A549 (cell line): ENCODE data around the gene MPHOSPH9. TPM values are rescaled to one million over a fixed set of nuclear protein-coding genes. Genes with fewer than 3 reads are reported as not detected.

ENCODE experiments used
- ATAC-seq, 2 experiments: fragments of 200-7000 bp in 1 of 2; fragments of >200 bp in 1 of 2; cut with Nextera tagmentation in 1 of 2; cut with Tn5 transposase in 1 of 2; 3 replicates each; pipeline versions ENCODE4 v1.8.0 to v1.9.1; 2018 to 2020; ENCODE audit warnings: mild to moderate bottlenecking in 1 of 2, moderate library complexity in 1 of 2
- CTCF ChIA-PET: fragments of 300-600 bp; sonication (Branson Sonifier 250); formaldehyde crosslinking; extraction: SDS; loops from one replicate; lab custom pipeline; 2021; ENCODE audit warnings: antibody characterized with exemption, inconsistent platforms; lab: Yijun Ruan, JAX
- POLR2A ChIA-PET: fragments of 350-600 bp; formaldehyde crosslinking; extraction: SDS; loops from one replicate; lab custom pipeline; 2021; ENCODE audit warnings: antibody characterized with exemption, inconsistent platforms; lab: Yijun Ruan, JAX
- DNase-seq, 2 experiments: peaks; one replicate each; pipeline versions ENCODE4 v3.0.0 to v3.0.0-alpha.2; 2011 to 2016; ENCODE audit warnings: low read depth in 1 of 2, low spot score in 1 of 2
- FAIRE-seq: peaks from 2 replicates; lab custom pipeline; 2011; peaks lifted over from hg19 to GRCh38; lab: Jason Lieb, UNC
- H3K27ac ChIP-seq, 2 experiments: fragments of >200 bp; sonication (Bioruptor Twin); formaldehyde crosslinking; 3 replicates each; pipeline ENCODE4 v1.5.1; 2016 to 2017
- H3K4me1 ChIP-seq: fragments of >200 bp; sonication (Bioruptor Twin); formaldehyde crosslinking; 3 replicates; pipeline ENCODE4 v1.6.1; 2016
- H3K4me2 ChIP-seq: fragments of >200 bp; sonication (Bioruptor Twin); formaldehyde crosslinking; 3 replicates; pipeline ENCODE4 v1.6.1; 2016
- H3K4me3 ChIP-seq: fragments of >200 bp; sonication (Bioruptor Twin); formaldehyde crosslinking; 3 replicates; pipeline ENCODE4 v1.5.1; 2016
- H3K9me3 ChIP-seq: fragments of >200 bp; sonication (Bioruptor Twin); formaldehyde crosslinking; 3 replicates; pipeline ENCODE4 v1.6.1; 2016
- BCL3 ChIP-seq: fragments of >200 bp; sonication (Bioruptor Twin); formaldehyde crosslinking; IDR thresholded peaks from 3 replicates; pipeline ENCODE4 v1.6.1; 2016
- BHLHE40 ChIP-seq: IDR thresholded peaks from 2 replicates; pipeline ENCODE4 v1.6.1; 2012; ENCODE audit warnings: low read depth, low read length, inconsistent platforms
- CBX2 ChIP-seq: fragments of 200-600 bp; sonication (generic); IDR thresholded peaks from 2 replicates; pipeline ENCODE4 v1.6.1; 2016; ENCODE audit warnings: low read depth, mild to moderate bottlenecking, borderline replicate concordance
- CBX8 ChIP-seq: fragments of 200-600 bp; sonication (generic); IDR thresholded peaks from 2 replicates; pipeline ENCODE4 v1.6.1; 2016
- CEBPB ChIP-seq, 2 experiments: fragments of >200 bp in 1 of 2; sonication (Bioruptor Twin) in 1 of 2; formaldehyde crosslinking in 1 of 2; IDR thresholded peaks; 2 replicates each; pipeline ENCODE4 v1.6.1; 2012 to 2016
- CHD2 ChIP-seq: fragments of 150-350 bp; IDR thresholded peaks from 2 replicates; pipeline ENCODE4 v1.6.1; 2014; ENCODE audit warnings: low read length; ENCODE audit not compliant: partially characterized antibody
- CTCF ChIP-seq: fragments of >200 bp; sonication (Bioruptor Twin); formaldehyde crosslinking; IDR thresholded peaks from 3 replicates; pipeline ENCODE4 v1.5.1; 2016
- E2F6 ChIP-seq: IDR thresholded peaks from 2 replicates; pipeline ENCODE4 v1.6.1; 2012; ENCODE audit warnings: low read depth, borderline replicate concordance
- EP300 ChIP-seq, 2 experiments: fragments of >200 bp; sonication (Bioruptor Twin); formaldehyde crosslinking; IDR thresholded peaks; 2 replicates in 1 of 2; 3 replicates in 1 of 2; pipeline ENCODE4 v1.6.1; 2016 to 2017
- FOSB ChIP-seq: fragments of 250-450 bp; sonication (Bioruptor Pico); IDR thresholded peaks from 2 replicates; pipeline ENCODE4 v1.5.0; 2020; ENCODE audit warnings: mild to moderate bottlenecking, moderate library complexity
- FOXS1 ChIP-seq: fragments of 250-450 bp; sonication (Bioruptor Pico); IDR thresholded peaks from 2 replicates; pipeline ENCODE4 v1.5.0; 2020; ENCODE audit warnings: mild to moderate bottlenecking, moderate library complexity
- GATA3 ChIP-seq: IDR thresholded peaks from 2 replicates; pipeline ENCODE4 v1.6.1; 2012; ENCODE audit warnings: borderline replicate concordance
- HES2 ChIP-seq: fragments of >200 bp; sonication (Bioruptor Twin); formaldehyde crosslinking; IDR thresholded peaks from 2 replicates; pipeline ENCODE4 v1.6.1; 2016
- HEYL ChIP-seq: fragments of 250-450 bp; sonication (Bioruptor Pico); IDR thresholded peaks from 2 replicates; pipeline ENCODE4 v1.8.0; 2021; ENCODE audit warnings: mild to moderate bottlenecking, moderate library complexity
- HOXB5 ChIP-seq: fragments of 250-450 bp; sonication (Bioruptor Pico); IDR thresholded peaks from 2 replicates; pipeline ENCODE4 v1.5.0; 2020; ENCODE audit warnings: mild to moderate bottlenecking, moderate library complexity
- JUN ChIP-seq, 2 experiments: fragments of >200 bp; sonication (Bioruptor Twin); formaldehyde crosslinking; IDR thresholded peaks; 2 replicates in 1 of 2; 3 replicates in 1 of 2; pipeline ENCODE4 v1.6.1; 2016 to 2017
- KDM1A ChIP-seq: fragments of 200-600 bp; sonication (generic); IDR thresholded peaks from 2 replicates; pipeline ENCODE4 v1.6.1; 2016; ENCODE audit warnings: low read depth, mild to moderate bottlenecking
- KDM5A ChIP-seq: fragments of 200-600 bp; sonication (generic); IDR thresholded peaks from 2 replicates; pipeline ENCODE4 v1.6.1; 2016; ENCODE audit warnings: antibody characterized with exemption, mild to moderate bottlenecking
- MAX ChIP-seq: IDR thresholded peaks from 2 replicates; pipeline ENCODE4 v1.6.1; 2012
- MYC ChIP-seq: IDR thresholded peaks from 2 replicates; pipeline ENCODE4 v1.6.1; 2012; ENCODE audit warnings: mild to moderate bottlenecking, inconsistent platforms, low read length, improper control_type of control experiment, borderline replicate concordance
- PHF8 ChIP-seq: fragments of 200-600 bp; sonication (generic); IDR thresholded peaks from 2 replicates; pipeline ENCODE4 v1.6.1; 2016; ENCODE audit warnings: low read depth, mild to moderate bottlenecking, antibody characterized with exemption, moderate library complexity, borderline replicate concordance
- POLR2AphosphoS2 ChIP-seq: conservative IDR thresholded peaks from 2 replicates; pipeline ENCODE4 v1.6.1; 2012; ENCODE audit warnings: low read length, improper control_type of control experiment, inconsistent platforms
- RAD21 ChIP-seq, 2 experiments: fragments of >200 bp in 1 of 2; sonication (Bioruptor Twin) in 1 of 2; formaldehyde crosslinking in 1 of 2; IDR thresholded peaks in 1 of 2; conservative IDR thresholded peaks in 1 of 2; 2 replicates in 1 of 2; 3 replicates in 1 of 2; pipeline ENCODE4 v1.6.1; 2012 to 2018; ENCODE audit warnings: inconsistent platforms in 1 of 2
- REST ChIP-seq: fragments of 200-600 bp; sonication (generic); IDR thresholded peaks from 2 replicates; pipeline ENCODE4 v1.6.1; 2016; ENCODE audit warnings: antibody characterized with exemption, mild to moderate bottlenecking, moderate library complexity
- RNF2 ChIP-seq: fragments of 200-600 bp; sonication (generic); IDR thresholded peaks from 2 replicates; pipeline ENCODE4 v1.6.1; 2016; ENCODE audit warnings: low read depth, mild to moderate bottlenecking, antibody characterized with exemption, moderate library complexity, borderline replicate concordance
- SMC3 ChIP-seq: fragments of >200 bp; sonication (Bioruptor Twin); formaldehyde crosslinking; IDR thresholded peaks from 3 replicates; pipeline ENCODE4 v1.6.1; 2018; ENCODE audit warnings: inconsistent platforms
- USF2 ChIP-seq: fragments of 450-650 bp; IDR thresholded peaks from 2 replicates; pipeline ENCODE4 v1.6.1; 2014; ENCODE audit warnings: antibody characterized with exemption
- ZC3H11A ChIP-seq: fragments of 450-650 bp; IDR thresholded peaks from 2 replicates; pipeline ENCODE4 v1.6.1; 2014; ENCODE audit warnings: antibody characterized with exemption, mild to moderate bottlenecking
- WGBS: methylation state at CpG from one replicate; pipeline ENCODE4 v1.1.6; 2017; ENCODE audit errors: missing lambda C conversion rate; 5-methylcytosine and 5-hydroxymethylcytosine counted together
- polyA plus RNA-seq, 4 experiments: library from polyadenylated mRNA; depleted of rRNA in 3 of 4; stranded (reverse); fragments of >200 nt; fragmentation: RNase III in 1 of 4; extraction: RNeasy Plus Mini Kit Qiagen cat#74134 plus additional on column Dnase treatment in 1 of 4; gene quantifications; 2 replicates in 3 of 4; 3 replicates in 1 of 4; pipeline ENCODE4 v1.2.3, GENCODE V29; 2011 to 2017

Gene MPHOSPH9
- polyA plus RNA-seq, 2 of the 4 experiments (the other 2 are of a cell fraction): 31.0 to 74.9 TPM

- no peak overlapping the region for H3K4me3 ChIP-seq
- no peak for FAIRE-seq
- no peaks in the 10 kb centered on the region for H3K9me3 ChIP-seq
- H3K4me1 ChIP-seq: peaks cover 8% of the 10 kb centered on the region; the same call in 2 of the 3 replicates
- no peak overlapping the region for H3K4me2 ChIP-seq
- TF ChIP-seq PHF8 (no peak), CBX8 (no peak), CEBPB (IDR thresholded peaks at IDR 0.05) (no peak), JUN (IDR thresholded peaks at IDR 0.05) (no peak), E2F6 (no peak), RNF2 (no peak), SMC3 (no peak), MAX (no peak), GATA3 (no peak), BHLHE40 (no peak), BCL3 (no peak), CBX2 (no peak), KDM5A (no peak), CTCF (no peak), RAD21 (conservative IDR thresholded peaks at IDR 0.05 in 1 of 2, IDR thresholded peaks at IDR 0.05 in 1 of 2) (no peak), HOXB5 (CRISPR knock-in tag) (no peak), POLR2AphosphoS2 (no peak), CHD2 (no peak)
- TF ChIP-seq, all 56 proteins: peak for 0
- no peak overlapping the region for H3K27ac ChIP-seq
- ATAC-seq (peak in 1 of 2 experiments; percentile 19; a peak in 1 of 6 replicates), DNase-seq (no peak)
- ChIA-PET POLR2A (no interaction called here), CTCF (interaction anchor here (2.9 kb wide), 1 partner anchor 20 kb away, joined by 10 read pairs; no protein-coding TSS in a partner anchor)
- WGBS: 72% methylated on average over 4 of the region's 4 CpGs
Observed at GRCh38 chr12:123258593-123258992, 25.7 kb upstream of the MPHOSPH9 start.

GRCh38 chr12:123254853-123255446, 22.0 kb upstream of the MPHOSPH9 start:
- no peak for FAIRE-seq
- ChIA-PET POLR2A (interaction anchor here (2.0 kb wide), 1 partner anchor 22 kb away, joined by 4 read pairs; the partner anchor contains the start of genes MPHOSPH9 and MTRFR), CTCF (interaction anchor here (3.7 kb wide), 1 partner anchor 17 kb away, joined by 17 read pairs; no protein-coding TSS in a partner anchor)
- no peak for ATAC-seq
- Histone ChIP-seq H3K4me1 (peaks cover 34% of the 10 kb centered on the region), H3K27ac (no peak overlapping the region), H3K9me3 (no peaks in the 10 kb centered on the region), H3K4me3 (no peak overlapping the region), H3K4me2 (no peak overlapping the region)
- DNase-seq: no peak
- 95% methylated on average over 5 of the region's 5 CpGs for WGBS
- TF ChIP-seq FOXS1 (CRISPR knock-in tag): no peak
- no peak for TF ChIP-seq HEYL (CRISPR knock-in tag)
- TF ChIP-seq ZC3H11A: no peak
- TF ChIP-seq RAD21 (conservative IDR thresholded peaks at IDR 0.05 in 1 of 2, IDR thresholded peaks at IDR 0.05 in 1 of 2): no peak
- TF ChIP-seq BCL3: no peak
- TF ChIP-seq KDM5A: no peak
- no peak for TF ChIP-seq FOSB (CRISPR knock-in tag)
- TF ChIP-seq USF2: no peak
- TF ChIP-seq EP300 (IDR thresholded peaks at IDR 0.05): no peak
- no peak for TF ChIP-seq HES2
- TF ChIP-seq MYC: no peak
- TF ChIP-seq REST: no peak
- no peak for TF ChIP-seq KDM1A
